ENCODE data around the gene THAP8.

THAP8 gene

DNA sequence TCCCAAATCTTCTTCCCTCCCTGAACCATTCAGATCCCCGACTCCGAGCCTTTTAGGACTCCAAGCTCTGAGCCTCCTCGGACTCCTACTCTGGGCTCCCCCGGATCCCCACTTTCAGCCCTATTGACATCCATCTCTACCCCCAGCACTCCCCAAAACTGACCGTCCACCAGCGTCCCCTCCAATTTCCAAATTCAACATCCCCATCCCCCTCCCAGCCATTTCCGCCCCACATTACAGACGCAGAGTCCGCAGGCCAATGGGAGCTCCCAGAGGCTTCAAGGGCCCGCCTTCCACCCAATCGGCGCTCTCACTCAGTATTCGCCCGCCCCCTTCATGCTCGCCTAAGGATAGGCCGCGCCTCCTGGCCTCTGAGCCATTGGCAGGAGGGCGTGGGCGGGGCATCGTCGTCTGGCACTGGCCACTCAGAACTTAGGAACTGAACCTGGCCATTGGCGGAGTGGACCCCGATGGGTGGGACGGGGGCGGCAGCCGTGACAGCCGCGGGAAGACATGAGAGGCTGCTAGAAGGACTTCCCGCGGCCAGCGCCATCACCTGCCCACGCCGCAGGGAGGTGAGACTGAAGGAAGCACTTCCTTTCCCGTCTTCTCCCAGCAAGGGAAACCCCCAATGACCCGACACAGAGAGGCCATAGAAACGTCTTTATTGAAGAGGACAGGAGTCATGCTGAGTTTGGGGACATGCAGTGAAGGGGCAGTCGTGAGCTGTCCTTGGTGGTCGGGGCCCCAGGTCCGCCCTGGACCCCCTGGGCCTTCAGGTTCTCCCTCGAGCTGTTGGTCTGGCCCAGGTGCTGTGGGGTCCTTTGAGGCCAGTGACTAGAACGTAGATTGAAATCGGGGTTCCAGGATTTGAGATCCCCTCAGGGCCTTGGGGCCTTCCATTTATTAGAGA is 39.8 kb downstream of the THAP8 start, which contains the start of gene ALKBH6 (continued):
- peak; percentile 57; the same call in 1 of the 2 replicates for TF ChIP-seq IKZF3 (tag by site-specific recombination; IDR thresholded peaks at IDR 0.05)
- TF ChIP-seq BCL11B (tag by site-specific recombination; IDR thresholded peaks at IDR 0.05; ENCODE audit: low read depth): peak; percentile 92
- TF ChIP-seq ZNF221 (tag by site-specific recombination; IDR thresholded peaks at IDR 0.05; ENCODE audit: borderline replicate concordance): no peak
- no peak for TF ChIP-seq ZSCAN16 (tag by site-specific recombination; IDR thresholded peaks at IDR 0.05)
- no peak for TF ChIP-seq ZNF560 (tag by site-specific recombination; IDR thresholded peaks at IDR 0.05; ENCODE audit: borderline replicate concordance)
- peak; percentile 79 for TF ChIP-seq ZNF2 (tag by site-specific recombination; IDR thresholded peaks at IDR 0.05)
- TF ChIP-seq ZNF48 (tag by site-specific recombination; IDR thresholded peaks at IDR 0.05): no peak
- no peak for TF ChIP-seq ZNF404 (tag by site-specific recombination; IDR thresholded peaks at IDR 0.05)
- TF ChIP-seq ZNF677 (tag by site-specific recombination; IDR thresholded peaks at IDR 0.05): no peak
- TF ChIP-seq ZNF146 (tag by site-specific recombination; IDR thresholded peaks at IDR 0.05): no peak; the same call in 1 of the 2 replicates
- TF ChIP-seq ZNF18 (tag by site-specific recombination; IDR thresholded peaks at IDR 0.05): no peak
- no peak for TF ChIP-seq ZNF16 (tag by site-specific recombination; IDR thresholded peaks at IDR 0.05; ENCODE audit: low read depth)
- TF ChIP-seq KLF10 (tag by site-specific recombination; IDR thresholded peaks at IDR 0.05): peak; percentile 94
- TF ChIP-seq ZNF629 (tag by site-specific recombination; IDR thresholded peaks at IDR 0.05): peak; percentile 71; the same call in 1 of the 2 replicates
- no peak for TF ChIP-seq TCF7L2 (IDR thresholded peaks at IDR 0.05; ENCODE audit: borderline replicate concordance, low read depth, low read length)
- TF ChIP-seq ZNF214 (tag by site-specific recombination; IDR thresholded peaks at IDR 0.05; ENCODE audit: borderline replicate concordance): no peak
- TF ChIP-seq, protein P1, sequence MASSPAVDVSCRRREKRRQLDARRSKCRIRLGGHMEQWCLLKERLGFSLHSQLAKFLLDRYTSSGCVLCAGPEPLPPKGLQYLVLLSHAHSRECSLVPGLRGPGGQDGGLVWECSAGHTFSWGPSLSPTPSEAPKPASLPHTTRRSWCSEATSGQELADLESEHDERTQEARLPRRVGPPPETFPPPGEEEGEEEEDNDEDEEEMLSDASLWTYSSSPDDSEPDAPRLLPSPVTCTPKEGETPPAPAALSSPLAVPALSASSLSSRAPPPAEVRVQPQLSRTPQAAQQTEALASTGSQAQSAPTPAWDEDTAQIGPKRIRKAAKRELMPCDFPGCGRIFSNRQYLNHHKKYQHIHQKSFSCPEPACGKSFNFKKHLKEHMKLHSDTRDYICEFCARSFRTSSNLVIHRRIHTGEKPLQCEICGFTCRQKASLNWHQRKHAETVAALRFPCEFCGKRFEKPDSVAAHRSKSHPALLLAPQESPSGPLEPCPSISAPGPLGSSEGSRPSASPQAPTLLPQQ (tag by site-specific recombination; IDR thresholded peaks at IDR 0.05): peak; percentile 73
- TF ChIP-seq ZNF701 (tag by site-specific recombination; IDR thresholded peaks at IDR 0.05): no peak
- TF ChIP-seq PRDM1 (tag by site-specific recombination; IDR thresholded peaks at IDR 0.05): no peak
- peak; percentile 81 for TF ChIP-seq CTCF (tag by site-specific recombination; IDR thresholded peaks at IDR 0.05)
- TF ChIP-seq REPIN1 (tag by site-specific recombination; IDR thresholded peaks at IDR 0.05; ENCODE audit: low read depth): no peak; the same call in 1 of the 2 replicates
- TF ChIP-seq ZNF530 (tag by site-specific recombination; IDR thresholded peaks at IDR 0.05; ENCODE audit: low read depth): no peak
- no peak for TF ChIP-seq ZNF776 (tag by site-specific recombination; IDR thresholded peaks at IDR 0.05; ENCODE audit: borderline replicate concordance)
- peak; percentile 77 for TF ChIP-seq ZNF391 (tag by site-specific recombination; IDR thresholded peaks at IDR 0.05; ENCODE audit: borderline replicate concordance, low read depth)
- TF ChIP-seq ZNF112 (tag by site-specific recombination; IDR thresholded peaks at IDR 0.05): no peak
- TF ChIP-seq ZNF768 (tag by site-specific recombination; IDR thresholded peaks at IDR 0.05): no peak
- no peak for TF ChIP-seq ZFP3 (tag by site-specific recombination; IDR thresholded peaks at IDR 0.05; ENCODE audit: low read depth)
- TF ChIP-seq ZFP41 (tag by site-specific recombination; IDR thresholded peaks at IDR 0.05; ENCODE audit: borderline replicate concordance): no peak
- peak; percentile 91 for TF ChIP-seq ZNF561 (tag by site-specific recombination; IDR thresholded peaks at IDR 0.05; ENCODE audit: borderline replicate concordance)
- TF ChIP-seq ZNF707 (tag by site-specific recombination; IDR thresholded peaks at IDR 0.05): no peak
- peak; percentile 88 for TF ChIP-seq MZF1 (tag by site-specific recombination; IDR thresholded peaks at IDR 0.05; ENCODE audit: borderline replicate concordance)
- TF ChIP-seq OSR2 (tag by site-specific recombination; IDR thresholded peaks at IDR 0.05): no peak
- TF ChIP-seq FEZF1 (tag by site-specific recombination; IDR thresholded peaks at IDR 0.05): no peak
- peak; percentile 1; the same call in 1 of the 2 replicates for TF ChIP-seq ZNF398 (tag by site-specific recombination; IDR thresholded peaks at IDR 0.05)

Data from HEK293 (cell line).